ENCODE measurements around the gene E2F7.

Gene E2F7, protein sequence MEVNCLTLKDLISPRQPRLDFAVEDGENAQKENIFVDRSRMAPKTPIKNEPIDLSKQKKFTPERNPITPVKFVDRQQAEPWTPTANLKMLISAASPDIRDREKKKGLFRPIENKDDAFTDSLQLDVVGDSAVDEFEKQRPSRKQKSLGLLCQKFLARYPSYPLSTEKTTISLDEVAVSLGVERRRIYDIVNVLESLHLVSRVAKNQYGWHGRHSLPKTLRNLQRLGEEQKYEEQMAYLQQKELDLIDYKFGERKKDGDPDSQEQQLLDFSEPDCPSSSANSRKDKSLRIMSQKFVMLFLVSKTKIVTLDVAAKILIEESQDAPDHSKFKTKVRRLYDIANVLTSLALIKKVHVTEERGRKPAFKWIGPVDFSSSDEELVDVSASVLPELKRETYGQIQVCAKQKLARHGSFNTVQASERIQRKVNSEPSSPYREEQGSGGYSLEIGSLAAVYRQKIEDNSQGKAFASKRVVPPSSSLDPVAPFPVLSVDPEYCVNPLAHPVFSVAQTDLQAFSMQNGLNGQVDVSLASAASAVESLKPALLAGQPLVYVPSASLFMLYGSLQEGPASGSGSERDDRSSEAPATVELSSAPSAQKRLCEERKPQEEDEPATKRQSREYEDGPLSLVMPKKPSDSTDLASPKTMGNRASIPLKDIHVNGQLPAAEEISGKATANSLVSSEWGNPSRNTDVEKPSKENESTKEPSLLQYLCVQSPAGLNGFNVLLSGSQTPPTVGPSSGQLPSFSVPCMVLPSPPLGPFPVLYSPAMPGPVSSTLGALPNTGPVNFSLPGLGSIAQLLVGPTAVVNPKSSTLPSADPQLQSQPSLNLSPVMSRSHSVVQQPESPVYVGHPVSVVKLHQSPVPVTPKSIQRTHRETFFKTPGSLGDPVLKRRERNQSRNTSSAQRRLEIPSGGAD

GRCh38 chr12:77065361-77066204 is at the start of gene E2F7:
E2F7 (minus strand) TSS chr12:77065569; CDS start chr12:77064635, 934 bp downstream.
- H3K27ac ChIP-seq, result peak within 1 kb of the TSS; percentile 75
- no peak for TF ChIP-seq CTCF (conservative IDR thresholded peaks at IDR 0.05)

GRCh38 chr12:77113971-77114370 is 48.6 kb upstream of the E2F7 start:
- TF ChIP-seq CTCF (conservative IDR thresholded peaks at IDR 0.05), result no peak
- no peak overlapping the region for H3K27ac ChIP-seq

DNA sequence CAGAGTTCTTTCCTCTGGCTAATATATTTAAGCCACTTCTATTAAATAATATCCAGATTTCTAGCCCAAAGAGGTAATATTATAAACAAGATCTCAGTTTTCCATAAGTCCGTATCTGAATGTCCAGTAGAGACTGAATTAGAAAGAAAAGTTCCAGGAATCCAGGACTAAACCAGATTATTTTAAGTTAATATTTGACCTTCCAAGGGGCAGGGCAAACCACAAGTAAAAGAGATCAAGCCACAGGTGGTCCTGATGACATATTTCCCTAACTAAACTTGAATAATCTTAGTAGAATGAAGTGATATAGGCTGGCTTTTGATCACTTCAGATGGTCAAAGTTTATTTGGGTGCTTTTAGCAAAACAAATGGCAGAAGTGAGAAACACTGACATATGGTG is 43.3 kb upstream of the E2F7 start:
- TF ChIP-seq CTCF (conservative IDR thresholded peaks at IDR 0.05), result no peak
- no peak overlapping the region for H3K27ac ChIP-seq

DNA sequence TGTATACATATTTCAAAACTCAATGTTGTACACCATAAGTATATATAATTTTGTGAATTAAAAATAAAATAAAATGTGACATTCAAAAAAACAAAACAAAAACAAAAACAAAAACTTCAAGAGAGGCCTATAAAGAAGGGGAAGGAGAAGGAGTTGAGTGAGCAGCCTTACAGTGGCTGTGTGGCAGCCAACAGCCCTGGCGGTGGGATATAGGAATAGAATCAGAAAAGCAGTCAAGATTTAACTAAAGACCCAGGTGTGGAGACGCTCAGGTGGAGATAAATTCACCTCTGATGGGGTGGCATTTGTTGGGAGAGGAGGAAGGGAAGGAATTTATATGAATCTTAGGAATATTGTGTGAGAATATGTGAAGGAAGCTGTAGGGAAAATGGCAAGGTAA is 41.8 kb upstream of the E2F7 start:
- H3K27ac ChIP-seq, result no peak overlapping the region
- TF ChIP-seq CTCF (conservative IDR thresholded peaks at IDR 0.05), result no peak

GRCh38 chr12:77104792-77105191 is 39.4 kb upstream of the E2F7 start:
- TF ChIP-seq CTCF (conservative IDR thresholded peaks at IDR 0.05), result no peak
- no peak overlapping the region for H3K27ac ChIP-seq

DNA sequence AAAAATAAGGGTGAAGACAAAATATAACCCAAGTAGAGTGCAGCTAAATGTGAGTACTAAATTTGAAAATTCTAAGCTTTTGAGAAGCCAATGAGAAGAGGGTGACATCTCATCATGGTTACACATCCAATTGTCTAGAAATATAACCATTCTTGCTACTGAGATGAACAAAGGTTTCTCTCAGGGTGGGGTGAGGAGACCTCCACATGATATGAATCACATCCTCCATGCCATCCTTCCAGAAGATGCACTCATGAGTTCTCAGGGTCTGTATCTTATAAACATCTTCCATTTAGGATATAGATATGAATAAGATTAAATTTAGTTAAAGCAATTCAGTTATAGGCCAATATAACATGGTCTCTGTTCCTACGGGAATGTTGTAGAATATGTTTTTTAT is 38.9 kb upstream of the E2F7 start:
- H3K27ac ChIP-seq, result no peak overlapping the region
- no peak for TF ChIP-seq CTCF (conservative IDR thresholded peaks at IDR 0.05)
